Mesendoderm (in vitro differentiated cells): ENCODE measurements around the gene SKA1.
A peak's percentile ranks its signal among the peaks of the same experiment; 100 is the strongest.

Source experiments
- DNase-seq: peaks from one replicate; pipeline ENCODE4 v3.0.0; 2013
- H2AK5ac ChIP-seq: 2 replicates; pipeline ENCODE4 v1.6.1; 2013; ENCODE audit warnings: low read length, inconsistent platforms
- H2BK120ac ChIP-seq: 2 replicates; pipeline ENCODE4 v1.6.1; 2013; ENCODE audit warnings: low read depth, mild to moderate bottlenecking, low read length, moderate library complexity, mixed read lengths
- H2BK15ac ChIP-seq: replicated peaks from 2 replicates; pipeline ENCODE4 v1.6.1; 2013; ENCODE audit warnings: low read depth, mild to moderate bottlenecking, moderate library complexity
- H2BK5ac ChIP-seq: 2 replicates; pipeline ENCODE4 v1.6.1; 2013; ENCODE audit warnings: low read length, inconsistent platforms
- H3K18ac ChIP-seq: 2 replicates; pipeline ENCODE4 v1.6.1; 2013; ENCODE audit warnings: mild to moderate bottlenecking, low read length, mixed read lengths
- H3K23ac ChIP-seq: one replicate; pipeline ENCODE4 v1.6.1; 2013; ENCODE audit warnings: low read length
- H3K27ac ChIP-seq: 2 replicates; pipeline ENCODE4 v1.5.1; 2013; ENCODE audit warnings: low read depth, mild to moderate bottlenecking, inconsistent platforms, low read length, moderate library complexity
- H3K27me3 ChIP-seq: 2 replicates; pipeline ENCODE4 v1.6.1; 2013; ENCODE audit warnings: low read length, control low read depth, mild to moderate bottlenecking, inconsistent platforms; ENCODE audit not compliant: insufficient read depth, poor library complexity
- H3K36me3 ChIP-seq: 2 replicates; pipeline ENCODE4 v1.6.1; 2013; ENCODE audit warnings: low read length, inconsistent platforms; ENCODE audit not compliant: control insufficient read depth, insufficient read depth
- H3K4ac ChIP-seq: one replicate; pipeline ENCODE4 v1.6.1; 2013; ENCODE audit warnings: low read depth, mild to moderate bottlenecking, low read length, moderate library complexity
- H3K4me1 ChIP-seq: 2 replicates; pipeline ENCODE4 v1.6.1; 2013; ENCODE audit warnings: low read depth, low read length, inconsistent platforms; ENCODE audit not compliant: control insufficient read depth
- H3K4me2 ChIP-seq: 2 replicates; pipeline ENCODE4 v1.6.1; 2013; ENCODE audit warnings: low read length
- H3K4me3 ChIP-seq: 2 replicates; pipeline ENCODE4 v1.5.1; 2013; ENCODE audit warnings: mild to moderate bottlenecking, low read length
- H3K56ac ChIP-seq: one replicate; pipeline ENCODE4 v1.6.1; 2013; ENCODE audit warnings: low read length
- H3K79me1 ChIP-seq: 2 replicates; pipeline ENCODE4 v1.6.1; 2013; ENCODE audit warnings: low read length, inconsistent platforms
- H3K79me2 ChIP-seq: 2 replicates; pipeline ENCODE4 v1.6.1; 2013; ENCODE audit warnings: mild to moderate bottlenecking, low read length; ENCODE audit not compliant: control insufficient read depth, insufficient read depth
- H3K9ac ChIP-seq: 2 replicates; pipeline ENCODE4 v1.6.1; 2013; ENCODE audit warnings: low read length, inconsistent platforms
- H4K5ac ChIP-seq: one replicate; pipeline ENCODE4 v1.6.1; 2013; ENCODE audit warnings: low read length
- H4K8ac ChIP-seq: one replicate; pipeline ENCODE4 v1.6.1; 2013; ENCODE audit warnings: low read depth, mild to moderate bottlenecking, control low read depth, low read length, moderate library complexity
- WGBS: extraction: QIAGEN DNeasy Blood & Tissue Kit; methylation state at CpG from one replicate; pipeline ENCODE4 v1.1.7; 2013; ENCODE audit warnings: low lambda C conversion rate, missing lambda C conversion rate; ENCODE audit not compliant: insufficient coverage; ENCODE audit errors: extremely low coverage; 5-methylcytosine and 5-hydroxymethylcytosine counted together

The SKA1 gene

DNA sequence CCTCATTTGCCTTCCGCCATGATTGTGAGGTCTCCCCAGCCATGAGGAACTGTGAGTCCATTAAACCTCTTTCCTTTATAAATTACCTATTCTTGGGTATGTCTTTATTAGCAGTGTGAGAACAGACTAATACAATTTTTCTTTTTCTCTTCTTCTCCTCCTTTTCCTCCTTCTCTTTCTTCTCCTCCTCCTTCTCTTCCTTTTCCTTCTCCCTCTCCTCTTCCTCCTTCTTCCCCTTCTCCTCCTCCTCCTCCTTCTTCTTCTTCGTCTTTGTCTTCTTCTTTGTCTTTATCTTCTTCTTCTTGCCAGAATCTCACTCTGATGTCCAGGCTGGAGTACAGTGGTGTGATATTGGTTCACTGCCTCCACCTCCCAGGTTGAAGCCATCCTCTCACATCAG, 20.2 kb downstream of the SKA1 start:
- Histone ChIP-seq H2BK120ac (no peak overlapping the region), H2AK5ac (no peak overlapping the region), H4K5ac (no peak overlapping the region), H3K4me1 (peaks cover 14% of the 10 kb centered on the region), H3K79me2 (no peaks in the 10 kb centered on the region), H3K36me3 (peaks cover 2% of the 10 kb centered on the region), H3K4me2 (no peak overlapping the region), H3K23ac (no peak overlapping the region), H4K8ac (no peak overlapping the region), H3K27me3 (no peaks in the 10 kb centered on the region), H3K27ac (no peak overlapping the region), H3K4ac (no peak overlapping the region), H3K79me1 (no peaks in the 10 kb centered on the region), H3K18ac (no peak overlapping the region), H2BK5ac (no peak overlapping the region), H3K4me3 (no peak overlapping the region), H3K9ac (no peak overlapping the region), H3K56ac (no peak overlapping the region), H2BK15ac (no peak overlapping the region)
- DNase-seq, result no peak
- no CpG with 5 or more reads among the region's 2 CpGs for WGBS

DNA sequence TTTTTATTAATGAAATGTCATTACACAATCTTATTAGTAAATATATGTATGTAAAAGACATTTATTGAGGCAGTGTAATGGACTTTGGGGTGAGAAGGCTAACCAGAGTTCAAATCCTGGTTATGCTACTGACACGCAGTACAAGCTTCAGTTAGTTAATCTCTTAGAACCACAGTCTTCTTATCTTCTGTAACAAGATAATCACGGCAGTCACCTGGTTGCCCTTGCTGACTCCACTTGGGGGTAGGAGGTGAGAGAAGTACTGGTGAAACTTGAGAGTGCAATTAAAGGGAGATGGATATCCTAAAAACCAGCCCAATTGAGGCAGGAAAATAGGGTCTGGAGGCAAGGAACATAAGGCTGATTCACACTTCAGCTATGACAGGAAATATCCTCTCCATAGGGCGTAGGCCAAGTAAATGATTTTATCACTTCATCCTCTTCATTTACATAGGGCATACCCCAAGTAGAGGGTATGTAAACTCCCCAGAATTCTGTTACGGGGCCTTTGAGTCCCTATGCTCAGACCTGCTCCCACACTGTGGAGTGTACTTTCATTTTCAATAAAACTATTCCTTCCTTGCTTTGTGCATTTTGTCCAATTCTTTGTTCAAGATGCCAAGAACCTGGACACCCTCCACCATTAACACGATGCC, 21.3 kb downstream of the SKA1 start:
- Histone ChIP-seq H3K27ac (no peak overlapping the region), H2AK5ac (no peak overlapping the region), H3K9ac (no peak overlapping the region), H2BK15ac (no peak overlapping the region), H3K4ac (no peak overlapping the region), H2BK5ac (no peak overlapping the region), H3K56ac (peak overlapping the region; percentile 2), H3K4me1 (peaks cover 14% of the 10 kb centered on the region), H3K23ac (no peak overlapping the region), H4K8ac (no peak overlapping the region), H3K79me1 (no peaks in the 10 kb centered on the region), H4K5ac (no peak overlapping the region), H2BK120ac (no peak overlapping the region), H3K4me2 (no peak overlapping the region), H3K4me3 (no peak overlapping the region), H3K18ac (no peak overlapping the region), H3K79me2 (no peaks in the 10 kb centered on the region), H3K36me3 (peaks cover 2% of the 10 kb centered on the region), H3K27me3 (no peaks in the 10 kb centered on the region)
- peak; percentile 91 for DNase-seq
- no CpG with 5 or more reads among the region's 5 CpGs for WGBS

DNA sequence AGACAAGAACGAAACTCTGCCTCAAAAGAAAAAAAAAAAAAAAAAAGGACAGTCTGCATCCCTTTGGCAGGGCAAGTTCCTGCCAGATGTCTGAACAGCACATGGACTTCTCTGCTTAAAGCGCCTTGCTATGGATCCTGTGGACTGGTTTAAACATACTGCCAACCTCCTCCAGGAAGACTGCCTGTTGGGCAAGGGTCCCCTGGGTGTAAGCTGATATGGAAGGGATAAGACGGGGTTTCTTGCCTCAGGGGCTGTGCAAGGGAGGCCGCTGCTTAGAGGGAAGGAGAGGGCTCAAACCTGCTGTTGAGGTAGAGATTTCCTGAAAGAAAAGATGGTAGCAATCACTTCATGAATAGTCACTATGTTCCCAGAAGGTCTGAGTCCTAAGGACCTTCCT, 22.2 kb downstream of the SKA1 start:
- WGBS, result no CpG with 5 or more reads among the region's 4 CpGs
- Histone ChIP-seq H3K4me1 (peaks cover 14% of the 10 kb centered on the region), H3K9ac (no peak overlapping the region), H3K79me2 (no peaks in the 10 kb centered on the region), H3K56ac (peak overlapping the region; percentile 26), H3K23ac (no peak overlapping the region), H4K8ac (no peak overlapping the region), H3K18ac (no peak overlapping the region), H2BK15ac (no peak overlapping the region), H3K4me2 (no peak overlapping the region), H3K36me3 (no peaks in the 10 kb centered on the region), H3K27me3 (no peaks in the 10 kb centered on the region), H3K4me3 (no peak overlapping the region), H3K27ac (peak overlapping the region; percentile 7), H2AK5ac (peak overlapping the region; percentile 22), H4K5ac (no peak overlapping the region), H3K79me1 (no peaks in the 10 kb centered on the region), H2BK5ac (peak overlapping the region; percentile 52), H2BK120ac (no peak overlapping the region), H3K4ac (peak overlapping the region; percentile 61)
- peak; percentile 34 for DNase-seq

DNA sequence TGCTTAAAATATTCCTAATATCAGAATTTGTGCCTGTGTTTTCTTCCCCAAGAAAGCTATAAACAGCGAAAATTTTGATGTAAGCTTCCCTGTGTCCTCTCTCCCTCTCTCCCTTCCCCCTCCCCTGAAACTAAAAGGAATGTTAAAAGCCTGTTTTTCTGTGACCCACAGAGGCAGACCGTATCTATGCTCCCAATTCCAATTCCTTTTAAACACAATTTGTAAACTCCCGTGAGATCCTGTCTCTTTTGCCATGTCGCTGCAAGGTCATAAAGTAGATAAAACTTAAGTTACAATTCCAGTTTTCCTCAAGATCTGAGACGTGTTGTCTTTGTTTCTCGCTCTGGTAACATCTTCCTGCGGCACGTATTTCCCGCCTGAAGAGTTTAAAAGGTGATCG, 23.3 kb downstream of the SKA1 start:
- peak overlapping the region; percentile 54 for H3K9ac ChIP-seq
- H3K56ac ChIP-seq, result peak overlapping the region; percentile 75
- no peak overlapping the region for H3K4me3 ChIP-seq
- H4K5ac ChIP-seq, result no peak overlapping the region
- no peak overlapping the region for H2BK15ac ChIP-seq
- H3K18ac ChIP-seq, result peak overlapping the region; percentile 51
- H3K36me3 ChIP-seq, result no peaks in the 10 kb centered on the region
- WGBS, result no CpG with 5 or more reads among the region's 10 CpGs
- H3K4ac ChIP-seq, result no peak overlapping the region
- peak; percentile 74 for DNase-seq
- no peak overlapping the region for H2BK5ac ChIP-seq
- H3K79me2 ChIP-seq, result no peaks in the 10 kb centered on the region
- H2AK5ac ChIP-seq, result no peak overlapping the region
- H3K79me1 ChIP-seq, result no peaks in the 10 kb centered on the region
- no peak overlapping the region for H4K8ac ChIP-seq
- H3K27ac ChIP-seq, result peak overlapping the region; percentile 34
- peak overlapping the region; percentile 32 for H3K4me2 ChIP-seq
- no peaks in the 10 kb centered on the region for H3K27me3 ChIP-seq
- H3K4me1 ChIP-seq, result peaks cover 14% of the 10 kb centered on the region
- no peak overlapping the region for H3K23ac ChIP-seq
- peak overlapping the region; percentile 64 for H2BK120ac ChIP-seq

DNA sequence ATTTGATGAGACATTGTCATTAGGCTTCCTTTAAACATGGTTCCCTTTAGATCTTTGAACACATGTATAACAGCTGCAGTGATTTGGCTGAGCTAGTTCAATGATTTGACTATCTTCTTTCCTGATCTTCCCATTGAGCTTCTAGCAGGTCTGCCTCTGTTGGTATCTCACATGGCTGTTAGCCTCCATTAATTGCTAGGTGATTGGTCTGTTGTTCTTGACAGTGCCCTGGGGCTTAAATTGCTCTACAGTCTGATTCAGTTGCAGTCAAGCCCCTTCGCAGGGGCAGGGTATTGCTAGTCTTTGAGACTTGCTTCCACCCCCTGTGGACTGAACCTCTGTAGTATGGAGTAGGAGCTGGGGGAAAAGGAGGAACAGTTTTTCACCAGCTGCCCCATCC, 24.1 kb downstream of the SKA1 start:
- Histone ChIP-seq H2AK5ac (peak overlapping the region; percentile 83), H3K56ac (peak overlapping the region; percentile 74), H3K36me3 (no peaks in the 10 kb centered on the region), H3K4me1 (peaks cover 14% of the 10 kb centered on the region), H2BK15ac (no peak overlapping the region), H3K18ac (peak overlapping the region; percentile 87), H2BK5ac (peak overlapping the region; percentile 94), H4K5ac (peak overlapping the region; percentile 82), H3K27me3 (no peaks in the 10 kb centered on the region), H3K27ac (peak overlapping the region; percentile 32), H3K4me3 (no peak overlapping the region), H3K23ac (no peak overlapping the region), H3K4me2 (peak overlapping the region; percentile 5), H2BK120ac (no peak overlapping the region), H3K9ac (peak overlapping the region; percentile 43), H4K8ac (no peak overlapping the region), H3K4ac (no peak overlapping the region), H3K79me2 (no peaks in the 10 kb centered on the region), H3K79me1 (no peaks in the 10 kb centered on the region)
- WGBS, result no CpG with 5 or more reads among the region's 1 CpG
- peak; percentile 98 for DNase-seq

DNA sequence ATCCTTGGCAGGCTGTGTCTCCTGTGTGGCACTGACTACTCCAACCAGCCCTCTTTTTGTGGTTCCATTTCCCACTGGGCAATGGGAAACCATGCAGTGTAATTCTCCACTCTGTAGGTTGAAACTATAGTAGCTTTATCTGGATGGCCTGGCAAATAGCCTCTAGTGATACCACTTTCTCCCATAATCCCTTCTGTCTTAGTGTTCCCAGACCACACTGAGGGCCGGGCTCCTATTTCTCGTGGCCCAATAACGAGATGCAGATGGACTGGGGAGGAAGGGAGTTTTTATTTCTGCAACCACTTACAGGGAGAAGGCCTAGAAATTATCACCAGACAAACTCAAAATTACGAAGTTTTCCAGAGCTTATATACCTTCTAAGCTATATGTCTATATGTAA, 24.7 kb downstream of the SKA1 start:
- H3K4me1 ChIP-seq, result peaks cover 14% of the 10 kb centered on the region
- WGBS, result no CpG with 5 or more reads among the region's 4 CpGs
- no peak overlapping the region for H3K23ac ChIP-seq
- H3K79me1 ChIP-seq, result no peaks in the 10 kb centered on the region
- H2BK15ac ChIP-seq, result no peak overlapping the region
- peak overlapping the region; percentile 32 for H3K27ac ChIP-seq
- peak overlapping the region; percentile 94 for H2BK5ac ChIP-seq
- no peak overlapping the region for H3K4me2 ChIP-seq
- H4K5ac ChIP-seq, result peak overlapping the region; percentile 82
- no peaks in the 10 kb centered on the region for H3K27me3 ChIP-seq
- H3K9ac ChIP-seq, result peak overlapping the region; percentile 43
- peak; percentile 55 for DNase-seq
- H4K8ac ChIP-seq, result no peak overlapping the region
- peak overlapping the region; percentile 83 for H2AK5ac ChIP-seq
- H3K4ac ChIP-seq, result peak overlapping the region; percentile 59
- no peaks in the 10 kb centered on the region for H3K36me3 ChIP-seq
- H2BK120ac ChIP-seq, result peak overlapping the region; percentile 75
- no peaks in the 10 kb centered on the region for H3K79me2 ChIP-seq
- H3K18ac ChIP-seq, result peak overlapping the region; percentile 87
- peak overlapping the region; percentile 74 for H3K56ac ChIP-seq
- H3K4me3 ChIP-seq, result no peak overlapping the region
